ENCODE data around the gene ANKRD66. TPM values are rescaled to one million over a fixed set of nuclear protein-coding genes. Genes with fewer than 3 reads are reported as not detected.

ANKRD66 gene
- total and polyA plus RNA-seq, 2 of the 4 experiments (the other 2 are of a cell fraction) = not detected

GRCh38 chr6:46789434-46790354 lies 43.0 kb downstream of the ANKRD66 start (continued):
- no peak for TF ChIP-seq MAFK (IDR thresholded peaks at IDR 0.05; ENCODE audit: low read depth, low read length)

- dilution Hi-C loops (cut with HindIII; ENCODE audit: low sequenced_read_pairs, unreplicated experiment) = no loop called here
- H3K9me1 ChIP-seq (ENCODE audit: insufficient read depth, low read length) = no peaks in the 10 kb centered on the region
- no peaks in the 10 kb centered on the region for H4K20me1 ChIP-seq (ENCODE audit: insufficient read depth, low read length)
- no peak overlapping the region for H3K27ac ChIP-seq (ENCODE audit: insufficient read depth, low read length)
- no peak overlapping the region for H3K23ac ChIP-seq (ENCODE audit: low read depth, low read length)
- no peak overlapping the region for H3K18ac ChIP-seq (ENCODE audit: low read depth, low read length)
- H3K56ac ChIP-seq (ENCODE audit: extremely low read depth, insufficient read depth, low read length) = no peak overlapping the region
- CTCF ChIA-PET = no interaction called here
- H3K36me3 ChIP-seq (ENCODE audit: control insufficient read depth, insufficient read depth, low read length) = no peaks in the 10 kb centered on the region
- H3K27me3 ChIP-seq (ENCODE audit: control insufficient read depth, insufficient read depth, low read length) = no peaks in the 10 kb centered on the region
- no peak overlapping the region for H3K9ac ChIP-seq (ENCODE audit: low read depth, low read length)
- no peaks in the 10 kb centered on the region for H3K9me3 ChIP-seq (ENCODE audit: control insufficient read depth, insufficient read depth, low read length)
- BruUV-seq (replicated peaks) = no TSS peak
- POLR2A ChIA-PET (ENCODE audit: unreplicated experiment) = no interaction called here
- H2AK5ac ChIP-seq (ENCODE audit: low read depth, low read length) = no peak overlapping the region
- no peak overlapping the region for H2BK15ac ChIP-seq (ENCODE audit: low read depth, low read length)
- in situ Hi-C loops (cut with MboI; ENCODE audit: low sequenced_read_pairs) = loop anchor here (25.0 kb wide), 1 partner anchor 378 kb away; no protein-coding TSS in a partner anchor
- H2BK120ac ChIP-seq (ENCODE audit: low read depth, low read length) = no peak overlapping the region
- H3K14ac ChIP-seq (replicated peaks; ENCODE audit: low read depth, low read length) = no peak overlapping the region
- intact Hi-C loops (cut with micrococcal nuclease) = no loop called here
- H2BK20ac ChIP-seq (ENCODE audit: low read depth, low read length) = no peak overlapping the region
- H3K4me2 ChIP-seq (ENCODE audit: low read depth, low read length) = no peak overlapping the region
- H2AK9ac ChIP-seq (replicated peaks; ENCODE audit: low read depth, low read length, poor library complexity) = no peak overlapping the region
- H4K8ac ChIP-seq (ENCODE audit: low read depth in 2 of 2, low read length in 2 of 2) = no peak overlapping the region
- H2AFZ ChIP-seq (replicated peaks; ENCODE audit: low read length, poor library complexity) = no peak overlapping the region
- no peak overlapping the region for H4K91ac ChIP-seq (ENCODE audit: insufficient read depth, low read depth, low read length)
- no peaks in the 10 kb centered on the region for H3K4me1 ChIP-seq (ENCODE audit: control insufficient read depth, insufficient read depth, low read length)
- no peak for TF ChIP-seq MXI1 (IDR thresholded peaks at IDR 0.05; ENCODE audit: borderline replicate concordance, low read depth, low read length)
- no peak for TF ChIP-seq POLR2A (IDR thresholded peaks at IDR 0.05; ENCODE audit: low read depth, low read length)
- no peak for TF ChIP-seq FOS (IDR thresholded peaks at IDR 0.05; ENCODE audit: low read depth, low read length)
- TF ChIP-seq NFE2L2 (IDR thresholded peaks at IDR 0.05; ENCODE audit: low read depth, low read length) = no peak
- TF ChIP-seq CHD1 (IDR thresholded peaks at IDR 0.05; ENCODE audit: low read depth, low read length) = no peak
- TF ChIP-seq RFX5 (IDR thresholded peaks at IDR 0.05; ENCODE audit: low read depth, low read length) = no peak
- no peak for TF ChIP-seq RAD21 (IDR thresholded peaks at IDR 0.05; ENCODE audit: low read length)
- no peak for TF ChIP-seq USF2 (IDR thresholded peaks at IDR 0.05; ENCODE audit: low read depth, low read length)
- no peak for TF ChIP-seq RCOR1 (IDR thresholded peaks at IDR 0.05; ENCODE audit: insufficient replicate concordance, low read length)
- TF ChIP-seq CEBPB (IDR thresholded peaks at IDR 0.05; ENCODE audit: low read depth, low read length) = no peak
- TF ChIP-seq CTCF (conservative IDR thresholded peaks at IDR 0.05; ENCODE audit: low read depth, low read length) = no peak
- no peak overlapping the region for H3K4ac ChIP-seq (ENCODE audit: low read depth, low read length)
- no peak overlapping the region for H4K5ac ChIP-seq (ENCODE audit: low read depth, low read length)
- no peak overlapping the region for H2BK5ac ChIP-seq (ENCODE audit: low read depth, low read length, poor library complexity, severe bottlenecking)
- no peaks in the 10 kb centered on the region for H3K79me1 ChIP-seq (ENCODE audit: low read depth in 1 of 2, low read length in 2 of 2)
- no peak for DNase-seq
- no peak overlapping the region for H3K4me3 ChIP-seq (ENCODE audit: insufficient read depth, low read depth, low read length)
- no peak for ATAC-seq (ENCODE audit: low read depth)
These were observed 43.7 kb downstream of the ANKRD66 start for GRCh38 chr6:46790355-46790874.
